ENCODE measurements around the gene CCDC74A.
"Not testable (repeated sequence)": the region's sequence is repeated elsewhere in the genome, so short reads cannot be mapped to it uniquely, and the experiment has no call there.

Gene CCDC74A

GRCh38 chr2:131519466-131519865, 8.2 kb upstream of the CCDC74A start:
- H3K27ac ChIP-seq (ENCODE audit: low read depth, low read length), result no peak overlapping the region
- no peak overlapping the region for H4K8ac ChIP-seq (ENCODE audit: low read depth, low read length)
- no CpG with 5 or more reads among the region's 15 CpGs for WGBS (ENCODE audit: extremely low coverage, insufficient coverage, insufficient read length)
- no peak overlapping the region for H3K23ac ChIP-seq (ENCODE audit: low read length)
- H2BK5ac ChIP-seq (ENCODE audit: low read depth, low read length, poor library complexity), result no peak overlapping the region
- no peak overlapping the region for H3K9ac ChIP-seq (ENCODE audit: low read length)
- no peak overlapping the region for H2AFZ ChIP-seq (ENCODE audit: insufficient read depth, low read length, poor library complexity)
- no peak overlapping the region for H3K18ac ChIP-seq (ENCODE audit: low read length)
- no peaks in the 10 kb centered on the region for H3K4me1 ChIP-seq (ENCODE audit: control insufficient read depth in 1 of 2, insufficient read depth in 2 of 2, low read length in 2 of 2)
- no peak overlapping the region for H3K4me2 ChIP-seq (ENCODE audit: low read length)
- H3K36me3 ChIP-seq (ENCODE audit: control insufficient read depth in 1 of 2, insufficient read depth in 2 of 2, low read length in 2 of 2), result peaks cover 33 to 36% of the 10 kb centered on the region in 2 experiments
- no peak overlapping the region for H4K12ac ChIP-seq (ENCODE audit: low read depth, low read length)
- H2BK12ac ChIP-seq (ENCODE audit: low read length), result no peak overlapping the region
- DNase-seq, result no peak
- H3K79me1 ChIP-seq (ENCODE audit: low read length), result no peaks in the 10 kb centered on the region
- no peak overlapping the region for H4K91ac ChIP-seq (ENCODE audit: low read depth, low read length)
- no peaks in the 10 kb centered on the region for H3K27me3 ChIP-seq (ENCODE audit: insufficient read depth, low read length)
- H3K4me3 ChIP-seq (ENCODE audit: low read depth, low read length), result no peak overlapping the region
- no peak overlapping the region for H2BK120ac ChIP-seq (ENCODE audit: insufficient read depth, low read length, poor library complexity)
- no peak overlapping the region for H3K14ac ChIP-seq (ENCODE audit: low read length)
- H2AK5ac ChIP-seq (ENCODE audit: low read length), result no peak overlapping the region
- no peaks in the 10 kb centered on the region for H3K79me2 ChIP-seq (ENCODE audit: control insufficient read depth, insufficient read depth, low read length, poor library complexity)
- H3K9me3 ChIP-seq (ENCODE audit: insufficient read depth, low read depth, low read length), result no peaks in the 10 kb centered on the region
- H3K4ac ChIP-seq (ENCODE audit: low read depth, low read length), result no peak overlapping the region

GRCh38 chr2:131519871-131520470, 7.7 kb upstream of the CCDC74A start:
- H2BK5ac ChIP-seq (ENCODE audit: low read depth, low read length, poor library complexity); H3K23ac ChIP-seq (ENCODE audit: low read length); H3K4me3 ChIP-seq (ENCODE audit: low read depth, low read length); H3K18ac ChIP-seq (ENCODE audit: low read length); H3K9ac ChIP-seq (ENCODE audit: low read length); H3K4ac ChIP-seq (ENCODE audit: low read depth, low read length); H3K79me2 ChIP-seq (ENCODE audit: control insufficient read depth, insufficient read depth, low read length, poor library complexity); H3K27ac ChIP-seq (ENCODE audit: low read depth, low read length); H3K27me3 ChIP-seq (ENCODE audit: insufficient read depth, low read length); H2BK120ac ChIP-seq (ENCODE audit: insufficient read depth, low read length, poor library complexity); H3K9me3 ChIP-seq (ENCODE audit: insufficient read depth, low read depth, low read length); H3K14ac ChIP-seq (ENCODE audit: low read length); H3K4me2 ChIP-seq (ENCODE audit: low read length); H3K4me1 ChIP-seq (ENCODE audit: control insufficient read depth in 1 of 2, insufficient read depth in 2 of 2, low read length in 2 of 2); H4K12ac ChIP-seq (ENCODE audit: low read depth, low read length); H2AK5ac ChIP-seq (ENCODE audit: low read length); H2BK12ac ChIP-seq (ENCODE audit: low read length); H2AFZ ChIP-seq (ENCODE audit: insufficient read depth, low read length, poor library complexity); DNase-seq; H4K91ac ChIP-seq (ENCODE audit: low read depth, low read length); H3K79me1 ChIP-seq (ENCODE audit: low read length); H4K8ac ChIP-seq (ENCODE audit: low read depth, low read length): not testable (repeated sequence)
- H3K36me3 ChIP-seq (ENCODE audit: control insufficient read depth in 1 of 2, insufficient read depth in 2 of 2, low read length in 2 of 2), result peaks cover 33 to 36% of the 10 kb centered on the region in 2 experiments
- WGBS (ENCODE audit: extremely low coverage, insufficient coverage, insufficient read length), result no CpG with 5 or more reads among the region's 24 CpGs

- Histone ChIP-seq H2BK120ac (ENCODE audit: insufficient read depth, low read length, poor library complexity) (no peak overlapping the region), H2BK12ac (ENCODE audit: low read length) (no peak overlapping the region), H3K79me1 (ENCODE audit: low read length) (no peaks in the 10 kb centered on the region), H2AK5ac (ENCODE audit: low read length) (no peak overlapping the region), H3K18ac (ENCODE audit: low read length) (no peak overlapping the region), H3K27me3 (ENCODE audit: insufficient read depth, low read length) (no peaks in the 10 kb centered on the region), H3K4ac (ENCODE audit: low read depth, low read length) (no peak overlapping the region), H3K27ac (ENCODE audit: low read depth, low read length) (no peak overlapping the region), H3K4me2 (ENCODE audit: low read length) (no peak overlapping the region), H3K79me2 (ENCODE audit: control insufficient read depth, insufficient read depth, low read length, poor library complexity) (no peaks in the 10 kb centered on the region), H4K91ac (ENCODE audit: low read depth, low read length) (no peak overlapping the region), H3K4me1 (ENCODE audit: control insufficient read depth in 1 of 2, insufficient read depth in 2 of 2, low read length in 2 of 2) (no peaks in the 10 kb centered on the region), H3K4me3 (ENCODE audit: low read depth, low read length) (peak overlapping the region; percentile 48), H3K23ac (ENCODE audit: low read length) (no peak overlapping the region), H3K36me3 (ENCODE audit: control insufficient read depth in 1 of 2, insufficient read depth in 2 of 2, low read length in 2 of 2) (peaks cover 30 to 36% of the 10 kb centered on the region in 2 experiments), H3K14ac (ENCODE audit: low read length) (no peak overlapping the region), H2AFZ (ENCODE audit: insufficient read depth, low read length, poor library complexity) (no peak overlapping the region), H4K12ac (ENCODE audit: low read depth, low read length) (no peak overlapping the region), H2BK5ac (ENCODE audit: low read depth, low read length, poor library complexity) (no peak overlapping the region), H3K9ac (ENCODE audit: low read length) (no peak overlapping the region), H3K9me3 (ENCODE audit: insufficient read depth, low read depth, low read length) (no peaks in the 10 kb centered on the region), H4K8ac (ENCODE audit: low read depth, low read length) (no peak overlapping the region)
- DNase-seq, result no peak
- no CpG with 5 or more reads among the region's 10 CpGs for WGBS (ENCODE audit: extremely low coverage, insufficient coverage, insufficient read length)
Measured at GRCh38 chr2:131520526-131520925, 7.2 kb upstream of the CCDC74A start.

GRCh38 chr2:131521524-131521923, 6.2 kb upstream of the CCDC74A start:
- not testable (repeated sequence) for H3K27ac ChIP-seq (ENCODE audit: low read depth, low read length); H3K4me1 ChIP-seq (ENCODE audit: control insufficient read depth in 1 of 2, insufficient read depth in 2 of 2, low read length in 2 of 2); H3K4me3 ChIP-seq (ENCODE audit: low read depth, low read length); H2BK5ac ChIP-seq (ENCODE audit: low read depth, low read length, poor library complexity); H3K14ac ChIP-seq (ENCODE audit: low read length); H3K4ac ChIP-seq (ENCODE audit: low read depth, low read length); H4K91ac ChIP-seq (ENCODE audit: low read depth, low read length); H2AFZ ChIP-seq (ENCODE audit: insufficient read depth, low read length, poor library complexity); H3K9me3 ChIP-seq (ENCODE audit: insufficient read depth, low read depth, low read length); H3K18ac ChIP-seq (ENCODE audit: low read length); H3K79me1 ChIP-seq (ENCODE audit: low read length); H4K8ac ChIP-seq (ENCODE audit: low read depth, low read length); H3K4me2 ChIP-seq (ENCODE audit: low read length); H3K27me3 ChIP-seq (ENCODE audit: insufficient read depth, low read length); H3K9ac ChIP-seq (ENCODE audit: low read length); H2BK120ac ChIP-seq (ENCODE audit: insufficient read depth, low read length, poor library complexity); DNase-seq; H2AK5ac ChIP-seq (ENCODE audit: low read length); H3K79me2 ChIP-seq (ENCODE audit: control insufficient read depth, insufficient read depth, low read length, poor library complexity); H2BK12ac ChIP-seq (ENCODE audit: low read length); H3K23ac ChIP-seq (ENCODE audit: low read length); H4K12ac ChIP-seq (ENCODE audit: low read depth, low read length)
- WGBS (ENCODE audit: extremely low coverage, insufficient coverage, insufficient read length), result no CpG with 5 or more reads among the region's 6 CpGs
- peaks cover 30 to 36% of the 10 kb centered on the region in 2 experiments for H3K36me3 ChIP-seq (ENCODE audit: control insufficient read depth in 1 of 2, insufficient read depth in 2 of 2, low read length in 2 of 2)
